WTC11 (cell line): Measurements from ENCODE around the gene FBN2. TPM values are rescaled to one million over a fixed set of nuclear protein-coding genes. Genes with fewer than 3 reads are reported as not detected.

ENCODE experiments used
- ATAC-seq: fragments of 200-7000 bp; cut with Tn5 transposase; 2 replicates; pipeline ENCODE4 v1.10.0; 2021; ENCODE audit warnings: mild to moderate bottlenecking, moderate library complexity
- CTCF ChIA-PET: fragments of 300-600 bp; sonication (Branson Sonifier 250); formaldehyde crosslinking; loops from one replicate; lab custom pipeline; 2021; ENCODE audit warnings: antibody characterized with exemption; lab: Charles Lee
- POLR2A ChIA-PET: fragments of 350-600 bp; sonication (Branson Sonifier 250); formaldehyde crosslinking; loops from one replicate; lab custom pipeline; 2021; ENCODE audit warnings: antibody characterized with exemption; lab: Charles Lee
- DNase-seq: peaks from one replicate; pipeline ENCODE4 v3.0.0; 2021; ENCODE audit warnings: low spot score
- H3K27ac Mint-ChIP-seq: 2 replicates; pipeline ENCODE4 v1.8.0; 2021; ENCODE audit warnings: mixed read lengths
- H3K27me3 Mint-ChIP-seq: 2 replicates; pipeline ENCODE4 v1.8.0; 2021; ENCODE audit warnings: low read depth, mild to moderate bottlenecking, moderate library complexity, mixed read lengths
- H3K36me3 Mint-ChIP-seq: 2 replicates; pipeline ENCODE4 v1.8.0; 2021; ENCODE audit warnings: mixed read lengths
- H3K4me1 Mint-ChIP-seq: 2 replicates; pipeline ENCODE4 v1.8.0; 2022; ENCODE audit warnings: mixed read lengths
- H3K4me3 Mint-ChIP-seq: 2 replicates; pipeline ENCODE4 v1.8.0; 2021; ENCODE audit warnings: mild to moderate bottlenecking, moderate library complexity, mixed read lengths
- H3K9me3 Mint-ChIP-seq: 2 replicates; pipeline ENCODE4 v1.8.0; 2021; ENCODE audit warnings: mixed read lengths
- AR ChIP-seq: fragments of 250-450 bp; sonication (Bioruptor Pico); IDR thresholded peaks from 2 replicates; pipeline ENCODE4 v1.9.0; 2021; ENCODE audit warnings: mild to moderate bottlenecking
- CBFB ChIP-seq: sonication (generic); formaldehyde crosslinking; IDR thresholded peaks from 2 replicates; pipeline ENCODE4 v1.8.1; 2022; ENCODE audit warnings: mild to moderate bottlenecking, low read depth, missing genetic modification reagents
- EMX1 ChIP-seq: fragments of 250-450 bp; sonication (Bioruptor Pico); IDR thresholded peaks from 2 replicates; pipeline ENCODE4 v1.8.0; 2021; ENCODE audit warnings: mild to moderate bottlenecking
- ERG ChIP-seq: fragments of 250-450 bp; sonication (Bioruptor Pico); IDR thresholded peaks from 2 replicates; pipeline ENCODE4 v1.8.0; 2021; ENCODE audit warnings: mild to moderate bottlenecking
- FOXJ3 ChIP-seq: sonication (generic); formaldehyde crosslinking; IDR thresholded peaks from 2 replicates; pipeline ENCODE4 v1.9.0; 2021; ENCODE audit warnings: missing genetic modification reagents, mild to moderate bottlenecking, borderline replicate concordance
- FOXK1 ChIP-seq: sonication (generic); formaldehyde crosslinking; IDR thresholded peaks from 2 replicates; pipeline ENCODE4 v1.8.0; 2022; ENCODE audit warnings: mild to moderate bottlenecking, moderate library complexity, missing genetic modification reagents
- FOXP4 ChIP-seq: sonication (generic); formaldehyde crosslinking; IDR thresholded peaks from 2 replicates; pipeline ENCODE4 v1.8.0; 2022; ENCODE audit warnings: mild to moderate bottlenecking, missing genetic modification reagents
- IRF2 ChIP-seq: sonication (generic); formaldehyde crosslinking; IDR thresholded peaks from 2 replicates; pipeline ENCODE4 v1.8.0; 2022; ENCODE audit warnings: low read depth, missing genetic modification reagents, borderline replicate concordance
- MXD4 ChIP-seq: fragments of 250-450 bp; sonication (Bioruptor Pico); IDR thresholded peaks from 2 replicates; pipeline ENCODE4 v1.8.0; 2021; ENCODE audit warnings: mild to moderate bottlenecking, moderate library complexity, borderline replicate concordance
- TP53 ChIP-seq: sonication (generic); formaldehyde crosslinking; IDR thresholded peaks from 2 replicates; pipeline ENCODE4 v1.8.1; 2023; ENCODE audit warnings: mild to moderate bottlenecking, missing genetic modification reagents
- USF1 ChIP-seq: sonication (generic); formaldehyde crosslinking; IDR thresholded peaks from 2 replicates; pipeline ENCODE4 v1.8.0; 2022; ENCODE audit warnings: mild to moderate bottlenecking, missing genetic modification reagents
- USF2 ChIP-seq: sonication (generic); formaldehyde crosslinking; IDR thresholded peaks from 2 replicates; pipeline ENCODE4 v1.8.1; 2023; ENCODE audit warnings: mild to moderate bottlenecking, missing genetic modification reagents, moderate library complexity
- ZNF232 ChIP-seq: sonication (generic); formaldehyde crosslinking; IDR thresholded peaks from 2 replicates; pipeline ENCODE4 v1.8.0; 2022; ENCODE audit warnings: mild to moderate bottlenecking, missing genetic modification reagents
- ZNF317 ChIP-seq: sonication (generic); formaldehyde crosslinking; IDR thresholded peaks from 2 replicates; pipeline ENCODE4 v1.8.1; 2023; ENCODE audit warnings: low read depth, mild to moderate bottlenecking, moderate library complexity, missing genetic modification reagents, borderline replicate concordance
- ZNF416 ChIP-seq: fragments of 250-450 bp; sonication (Bioruptor Pico); IDR thresholded peaks from 2 replicates; pipeline ENCODE4 v1.9.0; 2021; ENCODE audit warnings: mild to moderate bottlenecking, inconsistent platforms
- ZSCAN18 ChIP-seq: fragments of 250-450 bp; sonication (Bioruptor Pico); IDR thresholded peaks from 2 replicates; pipeline ENCODE4 v2.1.2; 2022; ENCODE audit warnings: mild to moderate bottlenecking, moderate library complexity
- total RNA-seq: library from RNA; stranded (reverse); gene quantifications from 3 replicates; pipeline ENCODE4 v1.2.3, GENCODE V29; 2021
- TF ChIP-seq, protein P1 (sequence below): sonication (generic); formaldehyde crosslinking; conservative IDR thresholded peaks from 2 replicates; pipeline ENCODE4 v1.8.1; 2023; ENCODE audit warnings: mild to moderate bottlenecking, low read depth, missing genetic modification reagents, moderate library complexity
- TF ChIP-seq, protein P2 (sequence below): fragments of 250-450 bp; sonication (Bioruptor Pico); IDR thresholded peaks from 2 replicates; pipeline ENCODE4 v1.9.0; 2021; ENCODE audit warnings: mild to moderate bottlenecking
- TF ChIP-seq, protein P3 (sequence below): fragments of 250-450 bp; sonication (Bioruptor Pico); IDR thresholded peaks from 2 replicates; pipeline ENCODE4 v1.9.0; 2021; ENCODE audit warnings: moderate library complexity, mild to moderate bottlenecking, inconsistent platforms, borderline replicate concordance
- TF ChIP-seq, protein P4 (sequence below): sonication (generic); formaldehyde crosslinking; IDR thresholded peaks from 2 replicates; pipeline ENCODE4 v1.8.1; 2022; ENCODE audit warnings: mild to moderate bottlenecking, moderate library complexity, missing genetic modification reagents

FBN2 gene
- total RNA-seq, 1 experiment from 2014 or later: 56.7 TPM

- TF ChIP-seq FOXJ3 (CRISPR knock-in tag) (no peak), ZNF232 (CRISPR knock-in tag) (no peak), ERG (CRISPR knock-in tag) (no peak), CBFB (CRISPR knock-in tag) (no peak), ZSCAN18 (CRISPR knock-in tag) (no peak), FOXK1 (CRISPR knock-in tag) (no peak), USF1 (CRISPR knock-in tag) (no peak), TP53 (no peak), ZNF416 (CRISPR knock-in tag) (no peak), USF2 (CRISPR knock-in tag) (no peak), EMX1 (CRISPR knock-in tag) (no peak), MXD4 (CRISPR knock-in tag) (no peak)
- TF ChIP-seq, protein P1, sequence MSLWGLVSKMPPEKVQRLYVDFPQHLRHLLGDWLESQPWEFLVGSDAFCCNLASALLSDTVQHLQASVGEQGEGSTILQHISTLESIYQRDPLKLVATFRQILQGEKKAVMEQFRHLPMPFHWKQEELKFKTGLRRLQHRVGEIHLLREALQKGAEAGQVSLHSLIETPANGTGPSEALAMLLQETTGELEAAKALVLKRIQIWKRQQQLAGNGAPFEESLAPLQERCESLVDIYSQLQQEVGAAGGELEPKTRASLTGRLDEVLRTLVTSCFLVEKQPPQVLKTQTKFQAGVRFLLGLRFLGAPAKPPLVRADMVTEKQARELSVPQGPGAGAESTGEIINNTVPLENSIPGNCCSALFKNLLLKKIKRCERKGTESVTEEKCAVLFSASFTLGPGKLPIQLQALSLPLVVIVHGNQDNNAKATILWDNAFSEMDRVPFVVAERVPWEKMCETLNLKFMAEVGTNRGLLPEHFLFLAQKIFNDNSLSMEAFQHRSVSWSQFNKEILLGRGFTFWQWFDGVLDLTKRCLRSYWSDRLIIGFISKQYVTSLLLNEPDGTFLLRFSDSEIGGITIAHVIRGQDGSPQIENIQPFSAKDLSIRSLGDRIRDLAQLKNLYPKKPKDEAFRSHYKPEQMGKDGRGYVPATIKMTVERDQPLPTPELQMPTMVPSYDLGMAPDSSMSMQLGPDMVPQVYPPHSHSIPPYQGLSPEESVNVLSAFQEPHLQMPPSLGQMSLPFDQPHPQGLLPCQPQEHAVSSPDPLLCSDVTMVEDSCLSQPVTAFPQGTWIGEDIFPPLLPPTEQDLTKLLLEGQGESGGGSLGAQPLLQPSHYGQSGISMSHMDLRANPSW: no peak
- TF ChIP-seq, protein P2, sequence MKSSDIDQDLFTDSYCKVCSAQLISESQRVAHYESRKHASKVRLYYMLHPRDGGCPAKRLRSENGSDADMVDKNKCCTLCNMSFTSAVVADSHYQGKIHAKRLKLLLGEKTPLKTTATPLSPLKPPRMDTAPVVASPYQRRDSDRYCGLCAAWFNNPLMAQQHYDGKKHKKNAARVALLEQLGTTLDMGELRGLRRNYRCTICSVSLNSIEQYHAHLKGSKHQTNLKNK: no peak
- H3K4me3 Mint-ChIP-seq: no peak overlapping the region
- POLR2A ChIA-PET: no interaction called here
- ATAC-seq (no peak), DNase-seq (no peak)
- H3K27ac Mint-ChIP-seq: no peak overlapping the region
- CTCF ChIA-PET: no interaction called here
- H3K36me3 Mint-ChIP-seq: peaks cover 14% of the 10 kb centered on the region
- no peaks in the 10 kb centered on the region for H3K9me3 Mint-ChIP-seq
- H3K4me1 Mint-ChIP-seq: no peaks in the 10 kb centered on the region
- H3K27me3 Mint-ChIP-seq: no peaks in the 10 kb centered on the region
These were observed 18.2 kb downstream of the FBN2 start for GRCh38 chr5:128519827-128520226.

GRCh38 chr5:128516978-128517377 lies 21.1 kb downstream of the FBN2 start:
- H3K36me3 Mint-ChIP-seq: peaks cover 12% of the 10 kb centered on the region
- H3K4me1 Mint-ChIP-seq: no peaks in the 10 kb centered on the region
- ChIA-PET CTCF (no interaction called here), POLR2A (no interaction called here)
- ATAC-seq (no peak), DNase-seq (no peak)
- no peak overlapping the region for H3K27ac Mint-ChIP-seq
- TF ChIP-seq, protein P3, sequence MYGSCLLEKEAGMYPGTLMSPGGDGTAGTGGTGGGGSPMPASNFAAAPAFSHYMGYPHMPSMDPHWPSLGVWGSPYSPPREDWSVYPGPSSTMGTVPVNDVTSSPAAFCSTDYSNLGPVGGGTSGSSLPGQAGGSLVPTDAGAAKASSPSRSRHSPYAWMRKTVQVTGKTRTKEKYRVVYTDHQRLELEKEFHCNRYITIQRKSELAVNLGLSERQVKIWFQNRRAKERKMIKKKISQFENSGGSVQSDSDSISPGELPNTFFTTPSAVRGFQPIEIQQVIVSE (CRISPR knock-in tag): no peak
- no peak for TF ChIP-seq AR
- TF ChIP-seq IRF2 (CRISPR knock-in tag): no peak
- TF ChIP-seq ZNF317 (CRISPR knock-in tag): no peak
- TF ChIP-seq, protein P4, sequence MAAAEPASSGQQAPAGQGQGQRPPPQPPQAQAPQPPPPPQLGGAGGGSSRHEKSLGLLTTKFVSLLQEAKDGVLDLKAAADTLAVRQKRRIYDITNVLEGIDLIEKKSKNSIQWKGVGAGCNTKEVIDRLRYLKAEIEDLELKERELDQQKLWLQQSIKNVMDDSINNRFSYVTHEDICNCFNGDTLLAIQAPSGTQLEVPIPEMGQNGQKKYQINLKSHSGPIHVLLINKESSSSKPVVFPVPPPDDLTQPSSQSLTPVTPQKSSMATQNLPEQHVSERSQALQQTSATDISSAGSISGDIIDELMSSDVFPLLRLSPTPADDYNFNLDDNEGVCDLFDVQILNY (CRISPR knock-in tag): no peak
- TF ChIP-seq FOXP4 (CRISPR knock-in tag): no peak
- TF ChIP-seq FOXJ3 (CRISPR knock-in tag): no peak
- H3K9me3 Mint-ChIP-seq: no peaks in the 10 kb centered on the region
- H3K27me3 Mint-ChIP-seq: no peaks in the 10 kb centered on the region
- no peak overlapping the region for H3K4me3 Mint-ChIP-seq
